Central memory CD8-positive, alpha-beta T cell (primary cell): ENCODE results near the gene APOC1.
A peak's percentile ranks its signal among the peaks of the same experiment; 100 is the strongest.
"Not testable (repeated sequence)": the region's sequence is repeated elsewhere in the genome, so short reads cannot be mapped to it uniquely, and the experiment has no call there.

Experiments used
- ATAC-seq: fragments of 150-1000 bp; cut with Tn5 transposase; replicated peaks from 2 replicates; pipeline ENCODE4 v1.10.0; 2022; ENCODE audit warnings: mild to moderate bottlenecking, moderate FRiP score, moderate number of reproducible peaks; ENCODE audit not compliant: poor library complexity, severe bottlenecking; ENCODE audit errors: extremely low read depth
- DNase-seq, 2 donors: peaks; one replicate each; pipeline ENCODE4 v3.0.0; 2021; ENCODE audit warnings: low spot score in 2 of 2
- H3K27ac Mint-ChIP-seq: one replicate; pipeline ENCODE4 v1.8.0; 2022; ENCODE audit warnings: low read depth, mild to moderate bottlenecking, moderate library complexity, mixed read lengths
- H3K27me3 Mint-ChIP-seq: one replicate; pipeline ENCODE4 v1.8.0; 2022; ENCODE audit warnings: mixed read lengths
- H3K36me3 Mint-ChIP-seq: one replicate; pipeline ENCODE4 v1.8.0; 2022; ENCODE audit warnings: mild to moderate bottlenecking, moderate library complexity, mixed read lengths; ENCODE audit not compliant: insufficient read depth
- H3K4me1 Mint-ChIP-seq: one replicate; pipeline ENCODE4 v1.8.0; 2022; ENCODE audit warnings: mixed read lengths
- H3K4me3 Mint-ChIP-seq: one replicate; pipeline ENCODE4 v1.8.0; 2022; ENCODE audit warnings: mild to moderate bottlenecking, moderate library complexity, mixed read lengths
- H3K9me3 Mint-ChIP-seq: one replicate; pipeline ENCODE4 v1.8.0; 2022; ENCODE audit warnings: mixed read lengths

The APOC1 gene

DNA sequence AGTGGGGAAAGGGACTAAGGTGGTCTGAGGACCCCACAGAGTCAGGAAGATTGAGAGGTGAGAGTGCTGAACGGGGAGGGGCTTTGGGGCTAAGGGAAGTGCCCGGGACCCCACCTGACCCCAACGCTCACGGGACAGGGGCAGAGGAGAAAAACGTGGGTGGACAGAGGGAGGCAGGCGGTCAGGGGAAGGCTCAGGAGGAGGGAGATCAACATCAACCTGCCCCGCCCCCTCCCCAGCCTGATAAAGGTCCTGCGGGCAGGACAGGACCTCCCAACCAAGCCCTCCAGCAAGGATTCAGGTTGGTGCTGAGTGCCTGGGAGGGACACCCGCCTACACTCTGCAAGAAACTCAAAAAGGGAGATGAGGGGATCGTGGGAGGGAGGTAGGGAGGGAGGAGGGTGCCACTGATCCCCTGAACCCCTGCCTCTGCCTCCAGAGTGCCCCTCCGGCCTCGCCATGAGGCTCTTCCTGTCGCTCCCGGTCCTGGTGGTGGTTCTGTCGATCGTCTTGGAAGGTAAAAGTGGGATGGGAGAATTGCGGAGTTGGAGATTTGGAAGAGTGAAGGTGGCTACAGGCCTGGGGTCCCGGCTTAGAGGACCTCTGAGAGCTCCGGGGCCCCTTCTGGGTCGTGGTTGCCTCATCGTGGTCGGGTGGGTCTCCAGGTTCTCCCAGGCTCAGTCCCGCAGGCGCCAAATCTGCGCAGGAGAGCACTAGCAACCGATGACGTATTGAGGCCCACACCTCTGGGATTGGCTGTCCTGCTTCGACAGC, at the start of gene APOC1:
TSS of gene APOC1 (plus strand) at position 176 of the 774 bp plus-strand sequence. CDS start at position 460, 284 bp downstream.
- Mint-ChIP-seq H3K4me3 (peak within 1 kb of the TSS; percentile 84), H3K27me3 (peaks cover 46% of the 10 kb centered on the region), H3K4me1 (peaks cover 11% of the 10 kb centered on the region)
- ATAC-seq (peak; percentile 83), DNase-seq (peak; percentile 45 to 49)
- not testable (repeated sequence) for H3K9me3 Mint-ChIP-seq, H3K27ac Mint-ChIP-seq, H3K36me3 Mint-ChIP-seq

DNA sequence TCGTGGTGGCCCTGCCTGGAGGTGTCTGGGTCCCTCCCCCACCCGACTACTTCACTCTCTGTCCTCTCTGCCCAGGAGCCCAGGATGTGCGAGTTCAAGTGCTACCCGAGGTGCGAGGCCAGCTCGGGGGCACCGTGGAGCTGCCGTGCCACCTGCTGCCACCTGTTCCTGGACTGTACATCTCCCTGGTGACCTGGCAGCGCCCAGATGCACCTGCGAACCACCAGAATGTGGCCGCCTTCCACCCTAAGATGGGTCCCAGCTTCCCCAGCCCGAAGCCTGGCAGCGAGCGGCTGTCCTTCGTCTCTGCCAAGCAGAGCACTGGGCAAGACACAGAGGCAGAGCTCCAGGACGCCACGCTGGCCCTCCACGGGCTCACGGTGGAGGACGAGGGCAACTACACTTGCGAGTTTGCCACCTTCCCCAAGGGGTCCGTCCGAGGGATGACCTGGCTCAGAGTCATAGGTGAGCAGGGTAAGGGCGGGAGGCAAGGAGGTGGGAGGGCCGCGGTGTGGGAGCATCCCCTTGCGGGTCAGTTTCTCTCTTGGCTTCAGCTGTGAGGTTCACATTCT, 49.1 kb upstream of the APOC1 start:
- Mint-ChIP-seq H3K4me3 (no peak overlapping the region), H3K27ac (no peak overlapping the region), H3K4me1 (no peaks in the 10 kb centered on the region), H3K36me3 (no peaks in the 10 kb centered on the region), H3K27me3 (peaks cover 22% of the 10 kb centered on the region), H3K9me3 (no peaks in the 10 kb centered on the region)
- ATAC-seq, result no peak
- no peak for DNase-seq

- Mint-ChIP-seq H3K27me3 (peaks cover 15% of the 10 kb centered on the region), H3K27ac (no peak overlapping the region), H3K4me3 (no peak overlapping the region), H3K9me3 (no peaks in the 10 kb centered on the region), H3K4me1 (no peaks in the 10 kb centered on the region), H3K36me3 (no peaks in the 10 kb centered on the region)
- no peak for DNase-seq
- ATAC-seq, result no peak
Measured at GRCh38 chr19:44866664-44867063, 47.7 kb upstream of the APOC1 start.

DNA sequence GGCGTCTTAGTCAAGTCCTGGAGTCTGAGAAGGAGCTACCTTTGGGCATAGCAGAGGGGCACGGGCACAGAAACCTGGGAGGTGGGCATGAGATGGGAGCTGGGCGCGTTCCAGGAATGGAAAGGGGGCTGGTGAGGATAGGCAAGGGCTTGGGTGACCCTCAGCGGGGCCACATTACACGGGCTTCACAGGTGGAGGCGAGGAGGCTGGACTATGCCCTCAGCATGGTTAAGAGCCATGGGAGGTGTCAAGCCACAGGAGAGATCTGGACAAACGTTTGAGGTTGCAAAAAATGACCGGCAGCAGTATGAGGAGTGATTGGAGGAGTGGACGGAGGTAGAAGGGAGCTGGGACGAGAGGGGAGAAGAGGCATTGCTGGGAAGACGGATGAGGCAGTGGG, 46.8 kb upstream of the APOC1 start:
- H3K36me3 Mint-ChIP-seq, result no peaks in the 10 kb centered on the region
- no peak for DNase-seq
- H3K9me3 Mint-ChIP-seq, result no peaks in the 10 kb centered on the region
- H3K27me3 Mint-ChIP-seq, result peaks cover 17% of the 10 kb centered on the region
- no peak overlapping the region for H3K27ac Mint-ChIP-seq
- no peak overlapping the region for H3K4me3 Mint-ChIP-seq
- H3K4me1 Mint-ChIP-seq, result no peaks in the 10 kb centered on the region
- ATAC-seq, result no peak

- peaks cover 1% of the 10 kb centered on the region for H3K36me3 Mint-ChIP-seq
- no peaks in the 10 kb centered on the region for H3K4me1 Mint-ChIP-seq
- no peak overlapping the region for H3K4me3 Mint-ChIP-seq
- no peak for ATAC-seq
- peaks cover 33% of the 10 kb centered on the region for H3K27me3 Mint-ChIP-seq
- DNase-seq, result no peak
- H3K27ac Mint-ChIP-seq, result no peak overlapping the region
- no peaks in the 10 kb centered on the region for H3K9me3 Mint-ChIP-seq
Measured at GRCh38 chr19:44869733-44870470, 44.5 kb upstream of the APOC1 start.

DNA sequence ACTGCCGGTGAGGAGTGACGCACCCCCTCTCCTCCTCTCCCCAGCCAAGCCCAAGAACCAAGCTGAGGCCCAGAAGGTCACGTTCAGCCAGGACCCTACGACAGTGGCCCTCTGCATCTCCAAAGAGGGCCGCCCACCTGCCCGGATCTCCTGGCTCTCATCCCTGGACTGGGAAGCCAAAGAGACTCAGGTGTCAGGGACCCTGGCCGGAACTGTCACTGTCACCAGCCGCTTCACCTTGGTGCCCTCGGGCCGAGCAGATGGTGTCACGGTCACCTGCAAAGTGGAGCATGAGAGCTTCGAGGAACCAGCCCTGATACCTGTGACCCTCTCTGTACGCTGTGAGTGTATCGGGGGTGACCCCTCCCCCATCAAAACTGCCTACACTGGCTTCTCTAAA, 42.6 kb upstream of the APOC1 start:
- no peak overlapping the region for H3K27ac Mint-ChIP-seq
- peaks cover 46% of the 10 kb centered on the region for H3K27me3 Mint-ChIP-seq
- H3K4me1 Mint-ChIP-seq, result peaks cover 5% of the 10 kb centered on the region
- no peak for DNase-seq
- H3K4me3 Mint-ChIP-seq, result no peak overlapping the region
- H3K9me3 Mint-ChIP-seq, result no peaks in the 10 kb centered on the region
- H3K36me3 Mint-ChIP-seq, result peaks cover 1% of the 10 kb centered on the region
- ATAC-seq, result no peak

- H3K4me1 Mint-ChIP-seq, result peaks cover 5% of the 10 kb centered on the region
- DNase-seq (no peak), ATAC-seq (no peak)
- H3K4me3 Mint-ChIP-seq, result no peak overlapping the region
- no peaks in the 10 kb centered on the region for H3K9me3 Mint-ChIP-seq
- H3K36me3 Mint-ChIP-seq, result peaks cover 1% of the 10 kb centered on the region
- H3K27me3 Mint-ChIP-seq, result peaks cover 48% of the 10 kb centered on the region
- H3K27ac Mint-ChIP-seq, result no peak overlapping the region
Measured at GRCh38 chr19:44872661-44873060, 41.7 kb upstream of the APOC1 start.

GRCh38 chr19:44874317-44874716, 40.1 kb upstream of the APOC1 start:
- no peak for ATAC-seq
- no peak overlapping the region for H3K27ac Mint-ChIP-seq
- H3K4me1 Mint-ChIP-seq, result peaks cover 5% of the 10 kb centered on the region
- H3K9me3 Mint-ChIP-seq, result no peaks in the 10 kb centered on the region
- no peak overlapping the region for H3K4me3 Mint-ChIP-seq
- peaks cover 60% of the 10 kb centered on the region for H3K27me3 Mint-ChIP-seq
- H3K36me3 Mint-ChIP-seq, result peaks cover 1% of the 10 kb centered on the region
- no peak for DNase-seq

DNA sequence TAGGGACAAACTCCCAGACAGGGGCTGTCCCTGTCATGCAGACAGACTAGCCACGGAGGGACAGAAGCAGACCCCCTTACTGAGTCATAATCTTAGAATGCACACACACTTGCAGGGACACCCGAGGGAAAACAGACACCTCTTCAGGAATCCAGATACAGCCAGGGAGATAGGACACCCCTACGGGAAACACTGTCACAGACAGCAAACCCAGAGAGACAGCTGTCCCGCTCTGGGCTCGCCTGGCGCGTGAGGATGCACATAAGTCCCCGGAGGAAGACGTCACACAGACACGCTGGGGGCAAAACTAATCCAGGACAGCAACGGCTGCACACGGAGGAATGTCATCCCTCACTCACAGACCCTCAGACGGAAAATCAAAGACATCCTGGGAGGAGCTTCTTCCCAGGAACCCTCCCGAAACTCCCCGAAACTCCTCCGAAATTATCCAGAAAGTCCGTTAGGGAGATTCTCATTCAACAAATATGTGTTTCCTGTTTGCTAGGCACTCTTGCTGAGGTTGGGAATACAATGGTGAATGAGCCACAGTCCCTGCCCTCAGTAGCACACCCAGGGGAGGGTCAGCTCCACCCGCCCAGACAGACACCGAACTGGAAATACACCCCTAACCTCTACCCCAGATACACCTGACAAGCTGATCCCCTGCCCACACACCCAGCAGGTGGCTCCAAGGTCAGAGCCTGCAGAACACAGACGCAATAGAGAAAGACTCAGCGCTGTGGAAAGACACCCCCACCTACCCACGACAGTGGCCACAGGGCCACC, 38.5 kb upstream of the APOC1 start:
- Mint-ChIP-seq H3K4me3 (no peak overlapping the region), H3K27me3 (peaks cover 69% of the 10 kb centered on the region), H3K36me3 (peaks cover 1% of the 10 kb centered on the region), H3K4me1 (peaks cover 5% of the 10 kb centered on the region), H3K27ac (no peak overlapping the region), H3K9me3 (no peaks in the 10 kb centered on the region)
- DNase-seq (no peak), ATAC-seq (no peak)

GRCh38 chr19:44876930-44877535, 37.4 kb upstream of the APOC1 start:
- peaks cover 1% of the 10 kb centered on the region for H3K36me3 Mint-ChIP-seq
- H3K27me3 Mint-ChIP-seq, result peaks cover 76% of the 10 kb centered on the region
- DNase-seq (no peak), ATAC-seq (no peak)
- H3K9me3 Mint-ChIP-seq, result no peaks in the 10 kb centered on the region
- peaks cover 5% of the 10 kb centered on the region for H3K4me1 Mint-ChIP-seq
- H3K27ac Mint-ChIP-seq, result no peak overlapping the region
- H3K4me3 Mint-ChIP-seq, result no peak overlapping the region

DNA sequence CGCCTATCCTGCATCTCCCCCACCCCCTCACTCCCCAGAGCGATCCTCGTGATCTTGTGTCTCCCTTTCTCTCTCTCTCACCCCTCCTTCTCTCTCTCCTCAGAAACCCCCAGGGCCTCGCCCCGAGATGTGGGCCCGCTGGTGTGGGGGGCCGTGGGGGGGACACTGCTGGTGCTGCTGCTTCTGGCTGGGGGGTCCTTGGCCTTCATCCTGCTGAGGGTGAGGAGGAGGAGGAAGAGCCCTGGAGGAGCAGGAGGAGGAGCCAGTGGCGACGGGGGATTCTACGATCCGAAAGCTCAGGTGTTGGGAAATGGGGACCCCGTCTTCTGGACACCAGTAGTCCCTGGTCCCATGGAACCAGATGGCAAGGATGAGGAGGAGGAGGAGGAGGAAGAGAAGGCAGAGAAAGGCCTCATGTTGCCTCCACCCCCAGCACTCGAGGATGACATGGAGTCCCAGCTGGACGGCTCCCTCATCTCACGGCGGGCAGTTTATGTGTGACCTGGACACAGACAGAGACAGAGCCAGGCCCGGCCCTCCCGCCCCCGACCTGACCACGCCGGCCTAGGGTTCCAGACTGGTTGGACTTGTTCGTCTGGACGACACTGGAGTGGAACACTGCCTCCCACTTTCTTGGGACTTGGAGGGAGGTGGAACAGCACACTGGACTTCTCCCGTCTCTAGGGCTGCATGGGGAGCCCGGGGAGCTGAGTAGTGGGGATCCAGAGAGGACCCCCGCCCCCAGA, 36.1 kb upstream of the APOC1 start:
- no peaks in the 10 kb centered on the region for H3K9me3 Mint-ChIP-seq
- H3K36me3 Mint-ChIP-seq, result peaks cover 1% of the 10 kb centered on the region
- peaks cover 67% of the 10 kb centered on the region for H3K27me3 Mint-ChIP-seq
- H3K4me1 Mint-ChIP-seq, result peaks cover 5% of the 10 kb centered on the region
- H3K4me3 Mint-ChIP-seq, result no peak overlapping the region
- no peak for DNase-seq
- no peak for ATAC-seq
- no peak overlapping the region for H3K27ac Mint-ChIP-seq
